Fibroblast of lung (primary cell): ENCODE results near the gene PYGB. TPM values are rescaled to one million over a fixed set of nuclear protein-coding genes. Genes with fewer than 3 reads are reported as not detected.

Source experiments
- DNase-seq, 2 donors: peaks; one replicate each; pipeline versions ENCODE4 v3.0.0 to v3.0.0-alpha.2; 2010; ENCODE audit warnings: low read depth in 2 of 2
- H2AFZ ChIP-seq: 2 replicates; pipeline ENCODE4 v1.5.1; 2012; ENCODE audit warnings: low read length, control low read depth, inconsistent platforms
- H3K27ac ChIP-seq: 2 replicates; pipeline ENCODE4 v1.5.1; 2011; ENCODE audit warnings: low read length, control low read depth; ENCODE audit not compliant: insufficient read depth
- H3K27me3 ChIP-seq: 2 replicates; pipeline ENCODE4 v1.5.1; 2011; ENCODE audit warnings: mild to moderate bottlenecking, low read length; ENCODE audit not compliant: control insufficient read depth, insufficient read depth
- H3K36me3 ChIP-seq: 2 replicates; pipeline ENCODE4 v1.5.1; 2011; ENCODE audit warnings: low read length; ENCODE audit not compliant: control insufficient read depth, insufficient read depth
- H3K4me1 ChIP-seq: 2 replicates; pipeline ENCODE4 v1.5.1; 2011; ENCODE audit warnings: low read length; ENCODE audit not compliant: control insufficient read depth, insufficient read depth; ENCODE audit errors: extremely low read depth
- H3K4me2 ChIP-seq: 2 replicates; pipeline ENCODE4 v1.5.1; 2011; ENCODE audit warnings: low read length, control low read depth; ENCODE audit not compliant: insufficient read depth; ENCODE audit errors: extremely low read depth
- H3K4me3 ChIP-seq, 4 experiments: fragments of 200-600 bp in 1 of 4; sonication (generic) in 1 of 4; replicated peaks in 1 of 4; 2 replicates each; pipeline ENCODE4 v1.5.1; 2011 to 2016; ENCODE audit warnings: low read length in 4 of 4, low read depth in 3 of 4, mild to moderate bottlenecking in 3 of 4, control low read depth in 2 of 4, inconsistent platforms in 1 of 4, mixed read lengths in 1 of 4; ENCODE audit not compliant: insufficient read depth in 1 of 4; ENCODE audit errors: control extremely low read depth in 1 of 4
- H3K79me2 ChIP-seq: 2 replicates; pipeline ENCODE4 v1.5.1; 2012; ENCODE audit warnings: mild to moderate bottlenecking, low read length, inconsistent platforms; ENCODE audit not compliant: control insufficient read depth, insufficient read depth
- H3K9ac ChIP-seq: 2 replicates; pipeline ENCODE4 v1.5.1; 2011; ENCODE audit warnings: mild to moderate bottlenecking, low read length, control low read depth; ENCODE audit not compliant: insufficient read depth
- H3K9me3 ChIP-seq: 2 replicates; pipeline ENCODE4 v1.5.1; 2012; ENCODE audit warnings: low read depth, low read length; ENCODE audit not compliant: control insufficient read depth, insufficient read depth
- H4K20me1 ChIP-seq: 2 replicates; pipeline ENCODE4 v1.5.1; 2011; ENCODE audit warnings: low read length; ENCODE audit not compliant: control insufficient read depth, insufficient read depth; ENCODE audit errors: extremely low read depth
- CTCF ChIP-seq, 2 donors: IDR thresholded peaks in 1 of 2; conservative IDR thresholded peaks in 1 of 2; 1 replicate in 1 of 2; 2 replicates in 1 of 2; pipeline ENCODE4 v1.5.1; 2011 to 2012; ENCODE audit warnings: low read length in 2 of 2, control low read depth in 1 of 2, inconsistent platforms in 1 of 2, low read depth in 1 of 2, mild to moderate bottlenecking in 1 of 2
- EZH2 ChIP-seq: IDR thresholded peaks from 2 replicates; pipeline ENCODE4 v1.5.1; 2012; ENCODE audit warnings: low read length, control low read depth, mild to moderate bottlenecking; ENCODE audit errors: missing control alignments
- polyA plus RNA-seq, 2 donors: library from polyadenylated mRNA; depleted of rRNA in 1 of 2; stranded (reverse) in 1 of 2; unstranded in 1 of 2; fragments of >200 nt; gene quantifications; 2 replicates each; pipeline ENCODE4 v1.2.1, GENCODE V29; 2011 to 2012; ENCODE audit warnings: missing spikeins in 1 of 2
- total RNA-seq: library from RNA; depleted of rRNA; stranded (reverse); fragments of >200 nt; gene quantifications from 2 replicates; pipeline ENCODE4 v1.2.1, GENCODE V29; 2014

PYGB gene
- total and polyA plus RNA-seq, 2 donors (not counting 1 experiment from before 2014, with no cell fraction given): 37.0 to 89.5 TPM

GRCh38 chr20:25271486-25272222 is 23.8 kb downstream of the PYGB start:
- no peaks in the 10 kb centered on the region for H3K27me3 ChIP-seq
- no peak overlapping the region for H3K4me2 ChIP-seq
- no peak for TF ChIP-seq CTCF (conservative IDR thresholded peaks at IDR 0.05 in 1 of 2, IDR thresholded peaks at IDR 0.05 in 1 of 2; ENCODE audit: low read depth in 1 of 2, low read length in 2 of 2)
- no peak for TF ChIP-seq EZH2
- no peak for DNase-seq
- H3K4me3 ChIP-seq: no peak overlapping the region
- no peak overlapping the region for H3K9ac ChIP-seq
- H3K4me1 ChIP-seq: no peaks in the 10 kb centered on the region
- no peak overlapping the region for H3K27ac ChIP-seq
- H3K36me3 ChIP-seq: peaks cover 19% of the 10 kb centered on the region
- H2AFZ ChIP-seq: no peak overlapping the region
- no peaks in the 10 kb centered on the region for H3K9me3 ChIP-seq
- H4K20me1 ChIP-seq: no peaks in the 10 kb centered on the region
- H3K79me2 ChIP-seq: no peaks in the 10 kb centered on the region

GRCh38 chr20:25272223-25273000 is 24.5 kb downstream of the PYGB start:
- H3K4me1 ChIP-seq: no peaks in the 10 kb centered on the region
- H3K36me3 ChIP-seq: peaks cover 24% of the 10 kb centered on the region
- DNase-seq: no peak
- H3K4me3 ChIP-seq: no peak overlapping the region
- H3K4me2 ChIP-seq: no peak overlapping the region
- no peak overlapping the region for H3K27ac ChIP-seq
- no peak overlapping the region for H3K9ac ChIP-seq
- TF ChIP-seq CTCF (conservative IDR thresholded peaks at IDR 0.05 in 1 of 2, IDR thresholded peaks at IDR 0.05 in 1 of 2; ENCODE audit: low read depth in 1 of 2, low read length in 2 of 2) (no peak), EZH2 (no peak)
- no peaks in the 10 kb centered on the region for H4K20me1 ChIP-seq
- no peaks in the 10 kb centered on the region for H3K27me3 ChIP-seq
- no peaks in the 10 kb centered on the region for H3K9me3 ChIP-seq
- no peak overlapping the region for H2AFZ ChIP-seq
- H3K79me2 ChIP-seq: no peaks in the 10 kb centered on the region

GRCh38 chr20:25273046-25273445 is 25.2 kb downstream of the PYGB start:
- no peaks in the 10 kb centered on the region for H4K20me1 ChIP-seq
- DNase-seq: no peak
- no peak overlapping the region for H2AFZ ChIP-seq

More at GRCh38 chr20:25273046-25273445, 25.2 kb downstream of the PYGB start:
- Histone ChIP-seq H3K4me3 (no peak overlapping the region), H3K4me1 (no peaks in the 10 kb centered on the region), H3K27me3 (no peaks in the 10 kb centered on the region), H3K9me3 (no peaks in the 10 kb centered on the region), H3K4me2 (no peak overlapping the region), H3K9ac (no peak overlapping the region), H3K79me2 (no peaks in the 10 kb centered on the region), H3K36me3 (peaks cover 24% of the 10 kb centered on the region), H3K27ac (no peak overlapping the region)
- no peak for TF ChIP-seq EZH2
- TF ChIP-seq CTCF (conservative IDR thresholded peaks at IDR 0.05 in 1 of 2, IDR thresholded peaks at IDR 0.05 in 1 of 2; ENCODE audit: low read depth in 1 of 2, low read length in 2 of 2): no peak
